Measurements from ENCODE around the gene CLEC3A. TPM values are rescaled to one million over a fixed set of nuclear protein-coding genes. Genes with fewer than 3 reads are reported as not detected.
A peak's percentile ranks its signal among the peaks of the same experiment; 100 is the strongest.

The CLEC3A gene
- total RNA-seq, 1 donor from 2014 or later = not detected

GRCh38 chr16:78028018-78028417 is 5.7 kb downstream of the CLEC3A start:
- DNase-seq (ENCODE audit: low read depth) (no peak), FAIRE-seq (no peak)
- Histone ChIP-seq H3K27ac (ENCODE audit: low read depth, low read length) (no peak overlapping the region), H3K79me2 (ENCODE audit: insufficient read depth, low read length) (no peaks in the 10 kb centered on the region), H3K9ac (ENCODE audit: low read length) (no peak overlapping the region), H3K4me3 (ENCODE audit: insufficient read depth, low read depth, low read length) (no peak overlapping the region), H3K9me3 (ENCODE audit: insufficient read depth, low read depth, low read length) (no peaks in the 10 kb centered on the region), H3K4me2 (ENCODE audit: low read length) (no peak overlapping the region), H2AFZ (ENCODE audit: low read depth, low read length) (no peak overlapping the region), H4K20me1 (ENCODE audit: insufficient read depth, low read length) (no peaks in the 10 kb centered on the region), H3K36me3 (ENCODE audit: insufficient read depth, low read length) (no peaks in the 10 kb centered on the region), H3K27me3 (ENCODE audit: insufficient read depth, low read length) (no peaks in the 10 kb centered on the region), H3K4me1 (ENCODE audit: insufficient read depth, low read length) (no peaks in the 10 kb centered on the region)
- TF ChIP-seq, protein P1, sequence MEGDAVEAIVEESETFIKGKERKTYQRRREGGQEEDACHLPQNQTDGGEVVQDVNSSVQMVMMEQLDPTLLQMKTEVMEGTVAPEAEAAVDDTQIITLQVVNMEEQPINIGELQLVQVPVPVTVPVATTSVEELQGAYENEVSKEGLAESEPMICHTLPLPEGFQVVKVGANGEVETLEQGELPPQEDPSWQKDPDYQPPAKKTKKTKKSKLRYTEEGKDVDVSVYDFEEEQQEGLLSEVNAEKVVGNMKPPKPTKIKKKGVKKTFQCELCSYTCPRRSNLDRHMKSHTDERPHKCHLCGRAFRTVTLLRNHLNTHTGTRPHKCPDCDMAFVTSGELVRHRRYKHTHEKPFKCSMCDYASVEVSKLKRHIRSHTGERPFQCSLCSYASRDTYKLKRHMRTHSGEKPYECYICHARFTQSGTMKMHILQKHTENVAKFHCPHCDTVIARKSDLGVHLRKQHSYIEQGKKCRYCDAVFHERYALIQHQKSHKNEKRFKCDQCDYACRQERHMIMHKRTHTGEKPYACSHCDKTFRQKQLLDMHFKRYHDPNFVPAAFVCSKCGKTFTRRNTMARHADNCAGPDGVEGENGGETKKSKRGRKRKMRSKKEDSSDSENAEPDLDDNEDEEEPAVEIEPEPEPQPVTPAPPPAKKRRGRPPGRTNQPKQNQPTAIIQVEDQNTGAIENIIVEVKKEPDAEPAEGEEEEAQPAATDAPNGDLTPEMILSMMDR (IDR thresholded peaks at IDR 0.05; ENCODE audit: insufficient read depth, low read depth, low read length) = no peak
- Mint-ChIP-seq H3K36me3 (ENCODE audit: low read depth, unreplicated experiment) (no peaks in the 10 kb centered on the region), H3K27ac (ENCODE audit: unreplicated experiment) (no peak overlapping the region), H3K27me3 (ENCODE audit: low read depth, unreplicated experiment) (peaks cover 14% of the 10 kb centered on the region), H3K4me1 (ENCODE audit: low read depth, unreplicated experiment) (no peaks in the 10 kb centered on the region), H3K4me3 (ENCODE audit: unreplicated experiment) (no peak overlapping the region), H3K9me3 (ENCODE audit: unreplicated experiment) (no peaks in the 10 kb centered on the region)

DNA sequence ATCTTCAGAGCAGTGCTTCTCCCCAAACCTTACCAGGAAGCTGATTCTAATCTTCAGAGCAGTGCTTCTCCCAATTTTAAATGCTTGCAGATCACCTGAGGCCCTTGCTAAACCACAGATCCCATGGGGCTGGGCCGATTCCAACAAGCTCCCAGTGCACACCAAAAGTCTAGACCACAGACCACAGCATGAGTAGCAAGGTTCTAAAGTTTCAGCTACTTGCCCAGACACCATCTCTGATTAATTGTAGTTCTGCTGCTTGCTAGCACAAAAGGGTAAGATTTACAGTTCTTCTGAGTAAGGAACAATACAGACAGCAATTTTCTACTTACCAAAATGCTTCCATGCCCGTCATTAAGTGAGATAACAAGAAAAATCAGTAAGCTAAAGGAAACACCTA is 12.2 kb downstream of the CLEC3A start:
- Mint-ChIP-seq H3K9me3 (ENCODE audit: unreplicated experiment) (no peaks in the 10 kb centered on the region), H3K27ac (ENCODE audit: unreplicated experiment) (no peak overlapping the region), H3K4me1 (ENCODE audit: low read depth, unreplicated experiment) (no peaks in the 10 kb centered on the region), H3K27me3 (ENCODE audit: low read depth, unreplicated experiment) (peaks cover 19% of the 10 kb centered on the region), H3K36me3 (ENCODE audit: low read depth, unreplicated experiment) (no peaks in the 10 kb centered on the region), H3K4me3 (ENCODE audit: unreplicated experiment) (no peak overlapping the region)
- Histone ChIP-seq H3K4me1 (ENCODE audit: insufficient read depth, low read length) (no peaks in the 10 kb centered on the region), H3K27ac (ENCODE audit: low read depth, low read length) (no peak overlapping the region), H3K4me3 (ENCODE audit: insufficient read depth, low read depth, low read length) (no peak overlapping the region), H3K9ac (ENCODE audit: low read length) (no peak overlapping the region), H3K27me3 (ENCODE audit: insufficient read depth, low read length) (no peaks in the 10 kb centered on the region), H2AFZ (ENCODE audit: low read depth, low read length) (no peak overlapping the region), H3K36me3 (ENCODE audit: insufficient read depth, low read length) (no peaks in the 10 kb centered on the region), H3K4me2 (ENCODE audit: low read length) (no peak overlapping the region), H3K9me3 (ENCODE audit: insufficient read depth, low read depth, low read length) (no peaks in the 10 kb centered on the region), H3K79me2 (ENCODE audit: insufficient read depth, low read length) (no peaks in the 10 kb centered on the region), H4K20me1 (ENCODE audit: insufficient read depth, low read length) (no peaks in the 10 kb centered on the region)
- FAIRE-seq = no peak
- DNase-seq (ENCODE audit: low read depth) = peak; percentile 78
- TF ChIP-seq EZH2 (IDR thresholded peaks at IDR 0.05; ENCODE audit: insufficient read depth, low read length) = no peak
- TF ChIP-seq, protein P1 (IDR thresholded peaks at IDR 0.05; ENCODE audit: insufficient read depth, low read depth, low read length) = no peak

DNA sequence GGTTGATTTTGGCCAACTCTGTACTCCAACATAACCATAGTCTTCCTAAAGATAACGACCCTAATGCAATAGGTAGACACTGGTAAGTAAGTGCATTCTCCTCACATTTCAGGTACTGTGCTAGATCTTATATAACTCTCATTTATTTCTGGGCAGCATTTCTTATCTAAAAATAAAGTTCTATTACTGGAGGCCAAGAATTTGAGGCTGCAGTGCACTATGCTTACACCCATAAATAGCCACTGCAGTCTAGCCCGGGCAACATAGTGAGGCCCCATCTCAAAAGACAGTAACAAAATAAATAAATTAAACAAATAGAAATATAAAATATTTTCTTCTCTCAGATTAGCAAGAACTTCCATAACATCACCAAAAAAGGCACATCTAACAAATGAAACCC is 12.7 kb downstream of the CLEC3A start:
- TF ChIP-seq, protein P1 (IDR thresholded peaks at IDR 0.05; ENCODE audit: insufficient read depth, low read depth, low read length) = no peak
- no peak for TF ChIP-seq EZH2 (IDR thresholded peaks at IDR 0.05; ENCODE audit: insufficient read depth, low read length)
- Histone ChIP-seq H3K9me3 (ENCODE audit: insufficient read depth, low read depth, low read length) (no peaks in the 10 kb centered on the region), H3K36me3 (ENCODE audit: insufficient read depth, low read length) (no peaks in the 10 kb centered on the region), H3K79me2 (ENCODE audit: insufficient read depth, low read length) (no peaks in the 10 kb centered on the region), H2AFZ (ENCODE audit: low read depth, low read length) (no peak overlapping the region), H3K27ac (ENCODE audit: low read depth, low read length) (no peak overlapping the region), H3K27me3 (ENCODE audit: insufficient read depth, low read length) (no peaks in the 10 kb centered on the region), H3K4me1 (ENCODE audit: insufficient read depth, low read length) (no peaks in the 10 kb centered on the region), H3K4me2 (ENCODE audit: low read length) (no peak overlapping the region), H4K20me1 (ENCODE audit: insufficient read depth, low read length) (no peaks in the 10 kb centered on the region), H3K9ac (ENCODE audit: low read length) (no peak overlapping the region), H3K4me3 (ENCODE audit: insufficient read depth, low read depth, low read length) (no peak overlapping the region)
- no peak for DNase-seq (ENCODE audit: low read depth)
- Mint-ChIP-seq H3K27me3 (ENCODE audit: low read depth, unreplicated experiment) (peaks cover 21% of the 10 kb centered on the region), H3K4me3 (ENCODE audit: unreplicated experiment) (no peak overlapping the region), H3K9me3 (ENCODE audit: unreplicated experiment) (no peaks in the 10 kb centered on the region), H3K27ac (ENCODE audit: unreplicated experiment) (no peak overlapping the region), H3K4me1 (ENCODE audit: low read depth, unreplicated experiment) (no peaks in the 10 kb centered on the region), H3K36me3 (ENCODE audit: low read depth, unreplicated experiment) (no peaks in the 10 kb centered on the region)
- no peak for FAIRE-seq
